ENCODE results near the gene P2RY11.

DNA sequence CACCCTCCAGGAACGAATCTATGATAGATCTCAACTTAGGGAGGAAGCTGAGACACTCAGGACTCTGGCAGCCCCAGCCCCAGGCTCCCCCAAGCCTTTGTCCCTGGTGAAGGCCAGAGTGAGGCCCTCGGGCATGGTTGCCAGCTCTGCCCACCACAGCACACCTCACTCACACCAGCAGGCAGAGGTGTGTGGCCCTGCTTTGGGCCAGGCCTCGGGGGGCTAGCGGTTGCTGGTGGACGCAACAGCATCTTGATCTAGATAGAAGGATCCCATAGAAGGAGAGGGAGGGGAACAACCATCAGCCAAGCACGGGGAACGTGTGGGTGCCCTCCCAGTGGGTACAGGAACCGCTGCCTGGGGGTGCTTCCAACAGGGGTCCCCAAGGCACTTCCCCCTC lies 46.6 kb downstream of the P2RY11 start:
- TF ChIP-seq EZH2phosphoT487 (IDR thresholded peaks at IDR 0.05; ENCODE audit: borderline replicate concordance): no peak
- TF ChIP-seq, protein P1, sequence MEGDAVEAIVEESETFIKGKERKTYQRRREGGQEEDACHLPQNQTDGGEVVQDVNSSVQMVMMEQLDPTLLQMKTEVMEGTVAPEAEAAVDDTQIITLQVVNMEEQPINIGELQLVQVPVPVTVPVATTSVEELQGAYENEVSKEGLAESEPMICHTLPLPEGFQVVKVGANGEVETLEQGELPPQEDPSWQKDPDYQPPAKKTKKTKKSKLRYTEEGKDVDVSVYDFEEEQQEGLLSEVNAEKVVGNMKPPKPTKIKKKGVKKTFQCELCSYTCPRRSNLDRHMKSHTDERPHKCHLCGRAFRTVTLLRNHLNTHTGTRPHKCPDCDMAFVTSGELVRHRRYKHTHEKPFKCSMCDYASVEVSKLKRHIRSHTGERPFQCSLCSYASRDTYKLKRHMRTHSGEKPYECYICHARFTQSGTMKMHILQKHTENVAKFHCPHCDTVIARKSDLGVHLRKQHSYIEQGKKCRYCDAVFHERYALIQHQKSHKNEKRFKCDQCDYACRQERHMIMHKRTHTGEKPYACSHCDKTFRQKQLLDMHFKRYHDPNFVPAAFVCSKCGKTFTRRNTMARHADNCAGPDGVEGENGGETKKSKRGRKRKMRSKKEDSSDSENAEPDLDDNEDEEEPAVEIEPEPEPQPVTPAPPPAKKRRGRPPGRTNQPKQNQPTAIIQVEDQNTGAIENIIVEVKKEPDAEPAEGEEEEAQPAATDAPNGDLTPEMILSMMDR (conservative IDR thresholded peaks at IDR 0.05; ENCODE audit: low read length): no peak

Data from Loucy (cell line).